Endothelial cell of umbilical vein (primary cell): ENCODE measurements around the gene BRMS1. TPM values are rescaled to one million over a fixed set of nuclear protein-coding genes. Genes with fewer than 3 reads are reported as not detected.

Source experiments
- BruUV-seq: library from RNA; stranded (reverse); fragments of 400-500 nt; replicated peaks from 2 replicates; lab custom pipeline; 2021; lab: Mats Ljungman, UMichigan
- CTCF ChIA-PET: fragments of 300-600, 350-600 bp; sonication (Branson Sonifier 250); formaldehyde crosslinking; loops from one replicate; lab custom pipeline; 2021; ENCODE audit warnings: antibody characterized with exemption, inconsistent platforms; lab: Charles Lee
- POLR2A ChIA-PET: fragments of 300-600, 350-600 bp; sonication (Branson Sonifier 250); formaldehyde crosslinking; loops from one replicate; lab custom pipeline; 2021; ENCODE audit warnings: antibody characterized with exemption, inconsistent platforms; lab: Charles Lee
- DNase-seq: peaks from one replicate; pipeline ENCODE4 v3.0.0-alpha.2; 2011; ENCODE audit warnings: low read depth, low spot score
- FAIRE-seq: peaks from 2 replicates; lab custom pipeline; 2011; peaks lifted over from hg19 to GRCh38; lab: Jason Lieb, UNC
- H2AFZ ChIP-seq: 2 replicates; pipeline ENCODE4 v1.6.0; 2012; ENCODE audit warnings: low read depth, low read length, control low read depth, inconsistent platforms
- H3K27ac ChIP-seq: 2 replicates; pipeline ENCODE4 v1.5.1; 2011; ENCODE audit warnings: low read depth, mild to moderate bottlenecking, control low read depth, low read length, moderate library complexity; ENCODE audit not compliant: insufficient read depth
- H3K27me3 ChIP-seq, 2 experiments: 2 replicates each; pipeline versions ENCODE4 v1.6.0 to v1.6.1; 2011; ENCODE audit warnings: low read length in 2 of 2, mixed read lengths in 1 of 2; ENCODE audit not compliant: control insufficient read depth in 2 of 2, insufficient read depth in 2 of 2
- H3K36me3 ChIP-seq, 2 experiments: 2 replicates in 1 of 2; 3 replicates in 1 of 2; pipeline ENCODE4 v1.5.1; 2011; ENCODE audit warnings: low read length in 2 of 2, mild to moderate bottlenecking in 1 of 2, moderate library complexity in 1 of 2; ENCODE audit not compliant: control insufficient read depth in 2 of 2, insufficient read depth in 2 of 2; ENCODE audit errors: extremely low read depth in 1 of 2
- H3K4me1 ChIP-seq: 3 replicates; pipeline ENCODE4 v1.5.1; 2011; ENCODE audit warnings: mild to moderate bottlenecking, low read length; ENCODE audit not compliant: control insufficient read depth, insufficient read depth; ENCODE audit errors: extremely low read depth
- H3K4me2 ChIP-seq: 2 replicates; pipeline ENCODE4 v1.6.1; 2011; ENCODE audit warnings: low read length, control low read depth, mixed read lengths; ENCODE audit not compliant: insufficient read depth
- H3K4me3 ChIP-seq, 3 experiments: fragments of 200-600 bp in 1 of 3; sonication (generic), shearing (Covaris generic) in 1 of 3; replicated peaks in 1 of 3; 2 replicates each; pipeline ENCODE4 v1.5.1; 2011 to 2016; ENCODE audit warnings: control low read depth in 3 of 3, low read length in 3 of 3, mild to moderate bottlenecking in 2 of 3, inconsistent platforms in 1 of 3, low read depth in 1 of 3, moderate library complexity in 1 of 3; ENCODE audit not compliant: insufficient read depth in 1 of 3
- H3K79me2 ChIP-seq: 2 replicates; pipeline ENCODE4 v1.6.0; 2012; ENCODE audit warnings: low read length, inconsistent platforms; ENCODE audit not compliant: control insufficient read depth, insufficient read depth
- H3K9ac ChIP-seq: replicated peaks from 2 replicates; pipeline ENCODE3; 2011; ENCODE audit warnings: low read length, control low read depth; ENCODE audit not compliant: insufficient read depth; ENCODE audit errors: extremely low read depth
- H3K9me1 ChIP-seq: replicated peaks from 3 replicates; pipeline ENCODE4 v1.6.0; 2011; ENCODE audit warnings: mild to moderate bottlenecking, low read length; ENCODE audit not compliant: control insufficient read depth, insufficient read depth; ENCODE audit errors: extremely low read depth
- H3K9me3 ChIP-seq: replicated peaks from 2 replicates; pipeline ENCODE4 v1.5.1; 2012; ENCODE audit warnings: low read length, inconsistent platforms; ENCODE audit not compliant: control insufficient read depth, insufficient read depth
- H4K20me1 ChIP-seq: replicated peaks from 2 replicates; pipeline ENCODE3; 2011; ENCODE audit warnings: mild to moderate bottlenecking, low read length; ENCODE audit not compliant: control insufficient read depth, insufficient read depth; ENCODE audit errors: extremely low read depth
- CTCF ChIP-seq, 2 donors: IDR thresholded peaks; 1 replicate in 1 of 2; 2 replicates in 1 of 2; pipeline ENCODE4 v1.5.1; 2011; ENCODE audit warnings: low read length in 2 of 2, mild to moderate bottlenecking in 2 of 2, moderate library complexity in 2 of 2, control low read depth in 1 of 2, inconsistent platforms in 1 of 2, low read depth in 1 of 2; ENCODE audit not compliant: insufficient read depth in 1 of 2; ENCODE audit errors: extremely low read depth in 1 of 2
- EZH2 ChIP-seq: IDR thresholded peaks from 2 replicates; pipeline ENCODE4 v1.6.1; 2012; ENCODE audit warnings: borderline replicate concordance, low read depth, mild to moderate bottlenecking, moderate library complexity, low read length, inconsistent platforms; ENCODE audit not compliant: severe bottlenecking
- FOS ChIP-seq: IDR thresholded peaks from 2 replicates; pipeline ENCODE4 v1.6.1; 2011; ENCODE audit warnings: mild to moderate bottlenecking, low read length, moderate library complexity, borderline replicate concordance; ENCODE audit not compliant: insufficient read depth
- GATA2 ChIP-seq: IDR thresholded peaks from 2 replicates; pipeline ENCODE4 v1.7.0; 2011; ENCODE audit warnings: low read depth, mild to moderate bottlenecking, moderate library complexity, mixed read lengths, low read length; ENCODE audit not compliant: insufficient read length, insufficient read depth
- JUN ChIP-seq: IDR thresholded peaks from 2 replicates; pipeline ENCODE4 v1.6.1; 2011; ENCODE audit warnings: borderline replicate concordance, low read depth; ENCODE audit not compliant: insufficient read length, insufficient read depth
- MAX ChIP-seq: IDR thresholded peaks from 2 replicates; pipeline ENCODE4 v1.6.1; 2011; ENCODE audit not compliant: insufficient read depth, insufficient read length
- MYC ChIP-seq: IDR thresholded peaks from one replicate; pipeline ENCODE4 v1.6.1; 2011; ENCODE audit warnings: mild to moderate bottlenecking, low read depth, low read length
- POLR2A ChIP-seq: IDR thresholded peaks from 2 replicates; pipeline ENCODE4 v1.6.1; 2012; ENCODE audit warnings: low read depth, mild to moderate bottlenecking, control low read depth, low read length
- POLR2AphosphoS5 ChIP-seq: IDR thresholded peaks from 2 replicates; pipeline ENCODE4 v1.6.1; 2012; ENCODE audit warnings: low read depth, mild to moderate bottlenecking, control low read depth, low read length, moderate library complexity; ENCODE audit not compliant: insufficient read depth
- dilution Hi-C: fragments of 300-500 bp; cut with MboI; formaldehyde crosslinking; loops from one replicate; pipeline ENCODE4 v1.15.0; 2019; ENCODE audit warnings: low sequenced_read_pairs; ENCODE audit not compliant: extremely low pct_ligation_motif_present
- intact Hi-C: fragments of 100-400 bp; cut with micrococcal nuclease; formaldehyde crosslinking; loops from one replicate; pipeline ENCODE4 v1.10.0; 2022
- polyA plus RNA-seq, 4 experiments: library from polyadenylated mRNA; depleted of rRNA in 3 of 4; stranded (reverse) in 3 of 4; unstranded in 1 of 4; fragments of >200 nt; gene quantifications; 2 replicates each; pipeline versions ENCODE4 v1.2.1 to v1.2.3, GENCODE V29; 2011 to 2012; ENCODE audit warnings: missing spikeins in 1 of 4
- total RNA-seq: library from RNA; stranded (reverse); gene quantifications from 2 replicates; pipeline ENCODE4 v1.2.3, GENCODE V29; 2021

BRMS1 gene
- total and polyA plus RNA-seq, 2 donors (not counting 3 experiments of a cell fraction or from before 2014, with no cell fraction given) = 51.4 to 53.1 TPM

GRCh38 chr11:66336234-66337102, 8.4 kb downstream of the BRMS1 start, which contains the start of gene RIN1:
RIN1 (minus strand) TSS chr11:66336434; CDS start chr11:66336402, 32 bp downstream.
- peak; percentile 96 for FAIRE-seq
- Histone ChIP-seq H3K9me1 (no peaks in the 10 kb centered on the region), H3K79me2 (no peaks in the 10 kb centered on the region), H3K27me3 (no peaks in the 10 kb centered on the region), H4K20me1 (no peaks in the 10 kb centered on the region), H3K4me1 (peaks cover 18% of the 10 kb centered on the region), H3K36me3 (peaks cover 0 to 17% of the 10 kb centered on the region in 2 experiments), H3K9me3 (no peaks in the 10 kb centered on the region), H3K4me3 (peak within 1 kb of the TSS; percentile 12 to 54 (median 48)), H3K9ac (peak within 1 kb of the TSS; percentile 85), H3K27ac (peak within 1 kb of the TSS; percentile 91), H3K4me2 (peak within 1 kb of the TSS; percentile 53), H2AFZ (peak within 1 kb of the TSS; percentile 0)
- BruUV-seq = no TSS peak
- intact Hi-C loops (loop anchor here (1.0 to 2.0 kb wide), 3 partner anchors 8 to 24 kb away; partner anchors contain the start of gene BRMS1), dilution Hi-C loops (no loop called here)
- DNase-seq = peak; percentile 85
- ChIA-PET POLR2A (interaction anchor here (1.4 to 1.6 kb wide), 3 partner anchors 8 to 47 kb away, joined by 3 to 6 read pairs (median 4); partner anchors contain the start of genes BRMS1 and YIF1A), CTCF (interaction anchor here (0.6 to 8.7 kb wide), 7 partner anchors 9 to 54 kb away, joined by 3 to 225 read pairs (median 7); partner anchors contain the start of genes BRMS1 and CD248)
- peak; percentile 2 for TF ChIP-seq MAX
- no peak for TF ChIP-seq EZH2
- peak; percentile 72 for TF ChIP-seq JUN
- TF ChIP-seq CTCF (IDR thresholded peaks at IDR 0.05; ENCODE audit: extremely low read depth in 1 of 2, insufficient read depth in 1 of 2, low read depth in 1 of 2, low read length in 2 of 2) = peak in 1 of 2 donors; percentile 3
- TF ChIP-seq MYC = peak; percentile 55
- TF ChIP-seq POLR2A = peak; percentile 87
- peak; percentile 88 for TF ChIP-seq FOS
- TF ChIP-seq POLR2AphosphoS5 = peak; percentile 77
- no peak for TF ChIP-seq GATA2
